Activated CD8-positive, alpha-beta T cell treated with anti-CD3 and anti-CD28 coated beads for 36 hours (primary cell): ENCODE measurements around the gene NCAPG2. TPM values are rescaled to one million over a fixed set of nuclear protein-coding genes. Genes with fewer than 3 reads are reported as not detected.

Source experiments
- ATAC-seq: fragments of 200-7000 bp; cut with Tn5 transposase; one replicate; pipeline ENCODE4 v1.10.0; 2021; ENCODE audit warnings: mild to moderate bottlenecking, moderate library complexity
- CTCF ChIA-PET: fragments of 350-600 bp; sonication (Branson Sonifier 250); formaldehyde crosslinking; loops from one replicate; lab custom pipeline; 2021; ENCODE audit warnings: antibody characterized with exemption; lab: Charles Lee
- POLR2A ChIA-PET: fragments of 350-600 bp; sonication (Branson Sonifier 250); formaldehyde crosslinking; loops from one replicate; lab custom pipeline; 2021; ENCODE audit warnings: antibody characterized with exemption; lab: Charles Lee
- DNase-seq: peaks from one replicate; pipeline ENCODE4 v3.0.0-alpha.2; 2020
- H3K27ac Mint-ChIP-seq: one replicate; pipeline ENCODE4 v1.8.0; 2021; ENCODE audit warnings: mild to moderate bottlenecking, mixed read lengths
- H3K27me3 Mint-ChIP-seq: one replicate; pipeline ENCODE4 v1.8.0; 2021; ENCODE audit warnings: mixed read lengths
- H3K36me3 Mint-ChIP-seq: one replicate; pipeline ENCODE4 v1.8.0; 2021; ENCODE audit warnings: low read depth, mixed read lengths
- H3K4me1 Mint-ChIP-seq: one replicate; pipeline ENCODE4 v1.8.0; 2021; ENCODE audit warnings: low read depth, mixed read lengths
- H3K4me3 Mint-ChIP-seq: one replicate; pipeline ENCODE4 v1.8.0; 2021; ENCODE audit warnings: mild to moderate bottlenecking, moderate library complexity, mixed read lengths
- H3K9me3 Mint-ChIP-seq: one replicate; pipeline ENCODE4 v1.8.0; 2021; ENCODE audit warnings: mixed read lengths
- CTCF ChIP-seq: fragments of 200-600 bp; IDR thresholded peaks from one replicate; pipeline ENCODE4 v1.8.0; 2022; ENCODE audit warnings: antibody characterized with exemption, mild to moderate bottlenecking
- intact Hi-C: fragments of 100-400 bp; cut with micrococcal nuclease; formaldehyde crosslinking; loops from one replicate; pipeline ENCODE4 v1.10.0; 2022
- total RNA-seq, 2 experiments: library from RNA; stranded (reverse); gene quantifications; one replicate each; pipeline ENCODE4 v1.2.3, GENCODE V29; 2021

NCAPG2 gene
- total RNA-seq, 2 experiments from 2014 or later: 108 to 113 TPM

DNA sequence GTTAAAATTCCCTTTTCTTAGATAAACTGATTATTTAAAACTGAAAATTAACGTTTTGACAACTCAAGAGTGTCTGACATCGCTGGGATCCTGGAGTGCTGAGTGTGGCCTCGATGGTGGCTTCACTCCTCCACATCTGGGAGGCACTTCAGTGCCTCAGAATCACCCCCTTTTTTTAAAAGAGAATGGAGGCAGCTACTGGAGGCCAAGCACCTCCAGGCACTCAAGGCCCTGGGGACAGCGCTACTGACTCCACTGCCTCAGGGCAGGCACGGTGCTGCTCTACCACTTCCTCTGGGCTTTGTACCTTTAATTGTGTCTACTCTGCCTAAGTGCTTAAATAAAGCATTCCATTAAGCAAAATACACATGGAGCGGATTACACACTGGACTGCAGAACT lies 27.2 kb upstream of the NCAPG2 start:
- ChIA-PET CTCF (interaction anchor here (1.4 to 1.8 kb wide), 2 partner anchors 9 to 10 kb away, joined by 3 read pairs; no protein-coding TSS in a partner anchor), POLR2A (no interaction called here)
- no peak overlapping the region for H3K27ac Mint-ChIP-seq
- H3K27me3 Mint-ChIP-seq: no peaks in the 10 kb centered on the region
- intact Hi-C loops: no loop called here
- H3K4me1 Mint-ChIP-seq: peaks cover 4% of the 10 kb centered on the region
- no peak for TF ChIP-seq CTCF
- H3K4me3 Mint-ChIP-seq: no peak overlapping the region
- DNase-seq (no peak), ATAC-seq (no peak)
- no peaks in the 10 kb centered on the region for H3K9me3 Mint-ChIP-seq
- H3K36me3 Mint-ChIP-seq: peaks cover 19% of the 10 kb centered on the region

GRCh38 chr7:158730383-158731346 lies 26.1 kb upstream of the NCAPG2 start:
- H3K27ac Mint-ChIP-seq: peak overlapping the region; percentile 9

GRCh38 chr7:158729646-158730382 lies 25.2 kb upstream of the NCAPG2 start:
- no peaks in the 10 kb centered on the region for H3K9me3 Mint-ChIP-seq
- H3K27me3 Mint-ChIP-seq: no peaks in the 10 kb centered on the region
- DNase-seq (no peak), ATAC-seq (no peak)
- H3K4me3 Mint-ChIP-seq: no peak overlapping the region
- POLR2A ChIA-PET: interaction anchor here (0.7 kb wide), 1 partner anchor 25 kb away, joined by 4 read pairs; the partner anchor contains the start of gene NCAPG2
- CTCF ChIA-PET: no interaction called here
- TF ChIP-seq CTCF: no peak
- peaks cover 11% of the 10 kb centered on the region for H3K36me3 Mint-ChIP-seq
- intact Hi-C loops: no loop called here
- peak overlapping the region; percentile 9 for H3K27ac Mint-ChIP-seq
- peaks cover 4% of the 10 kb centered on the region for H3K4me1 Mint-ChIP-seq

More at GRCh38 chr7:158730383-158731346, 26.1 kb upstream of the NCAPG2 start:
- ATAC-seq (no peak), DNase-seq (no peak)
- Mint-ChIP-seq H3K4me3 (no peak overlapping the region), H3K27me3 (no peaks in the 10 kb centered on the region), H3K4me1 (peaks cover 4% of the 10 kb centered on the region), H3K36me3 (peaks cover 17% of the 10 kb centered on the region), H3K9me3 (no peaks in the 10 kb centered on the region)
- ChIA-PET POLR2A (interaction anchor here (0.6 to 0.7 kb wide), 2 partner anchors 26 to 83 kb away, joined by 4 read pairs; partner anchors contain the start of gene NCAPG2), CTCF (interaction anchor here (1.4 to 1.8 kb wide), 2 partner anchors 10 to 11 kb away, joined by 3 read pairs; no protein-coding TSS in a partner anchor)
- intact Hi-C loops: no loop called here
- no peak for TF ChIP-seq CTCF

GRCh38 chr7:158728911-158729645 lies 24.5 kb upstream of the NCAPG2 start:
- Mint-ChIP-seq H3K36me3 (peaks cover 9% of the 10 kb centered on the region), H3K4me3 (no peak overlapping the region), H3K27me3 (no peaks in the 10 kb centered on the region), H3K4me1 (peaks cover 4% of the 10 kb centered on the region), H3K27ac (no peak overlapping the region), H3K9me3 (no peaks in the 10 kb centered on the region)
- intact Hi-C loops: no loop called here
- no peak for ATAC-seq
- POLR2A ChIA-PET: no interaction called here
- DNase-seq: no peak
- no peak for TF ChIP-seq CTCF
- CTCF ChIA-PET: no interaction called here
